Rectal smooth muscle tissue (tissue), 1 donor: ENCODE results near the gene TEPSIN.

Experiments used
- H3K27ac ChIP-seq: one replicate; pipeline ENCODE4 v1.7.0; 2013; ENCODE audit warnings: low read depth, low read length, inconsistent platforms
- H3K27me3 ChIP-seq: one replicate; pipeline ENCODE4 v1.7.0; 2013; ENCODE audit warnings: low read length; ENCODE audit not compliant: control insufficient read depth, insufficient read depth
- H3K36me3 ChIP-seq: one replicate; pipeline ENCODE4 v1.7.0; 2013; ENCODE audit warnings: low read length; ENCODE audit not compliant: control insufficient read depth, insufficient read depth
- H3K4me1 ChIP-seq: one replicate; pipeline ENCODE4 v1.7.0; 2013; ENCODE audit warnings: low read length; ENCODE audit not compliant: control insufficient read depth, insufficient read depth
- H3K4me3 ChIP-seq: one replicate; pipeline ENCODE4 v1.7.0; 2013; ENCODE audit warnings: low read length
- H3K9ac ChIP-seq: one replicate; pipeline ENCODE4 v1.7.0; 2013; ENCODE audit warnings: low read length

Gene TEPSIN

GRCh38 chr17:81217491-81217890 lies 21.4 kb downstream of the TEPSIN start:
- no peak overlapping the region for H3K9ac ChIP-seq

DNA sequence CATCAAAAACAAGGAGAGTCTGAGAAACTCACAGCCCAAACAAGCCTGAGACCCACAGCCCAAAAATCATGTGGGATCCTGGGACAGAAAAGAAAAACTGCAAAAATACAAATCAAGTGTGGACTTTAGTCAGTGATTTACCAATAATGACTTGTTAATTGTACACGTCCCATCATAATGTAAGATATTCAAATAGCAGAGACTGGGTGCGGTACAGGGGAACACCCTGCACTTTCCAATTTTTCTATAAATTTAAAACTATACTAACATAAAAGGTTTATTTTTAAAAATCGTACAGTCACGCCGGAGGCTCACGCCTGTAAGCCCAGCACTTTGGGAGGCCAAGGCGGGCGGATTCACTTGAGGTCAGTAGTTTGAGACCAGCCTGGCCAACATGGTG lies 24.9 kb downstream of the TEPSIN start:
- Histone ChIP-seq H3K27ac (no peak overlapping the region), H3K27me3 (no peaks in the 10 kb centered on the region), H3K4me3 (no peak overlapping the region), H3K9ac (no peak overlapping the region), H3K4me1 (no peaks in the 10 kb centered on the region), H3K36me3 (no peaks in the 10 kb centered on the region)

More at GRCh38 chr17:81217491-81217890, 21.4 kb downstream of the TEPSIN start:
- Histone ChIP-seq H3K4me3 (no peak overlapping the region), H3K27ac (no peak overlapping the region), H3K27me3 (no peaks in the 10 kb centered on the region), H3K4me1 (peaks cover 6% of the 10 kb centered on the region), H3K36me3 (peaks cover 3% of the 10 kb centered on the region)

- Histone ChIP-seq H3K27me3 (no peaks in the 10 kb centered on the region), H3K36me3 (peaks cover 4% of the 10 kb centered on the region), H3K27ac (no peak overlapping the region), H3K9ac (no peak overlapping the region), H3K4me1 (no peaks in the 10 kb centered on the region), H3K4me3 (no peak overlapping the region)
These were observed 26.5 kb downstream of the TEPSIN start for GRCh38 chr17:81212365-81212764.

DNA sequence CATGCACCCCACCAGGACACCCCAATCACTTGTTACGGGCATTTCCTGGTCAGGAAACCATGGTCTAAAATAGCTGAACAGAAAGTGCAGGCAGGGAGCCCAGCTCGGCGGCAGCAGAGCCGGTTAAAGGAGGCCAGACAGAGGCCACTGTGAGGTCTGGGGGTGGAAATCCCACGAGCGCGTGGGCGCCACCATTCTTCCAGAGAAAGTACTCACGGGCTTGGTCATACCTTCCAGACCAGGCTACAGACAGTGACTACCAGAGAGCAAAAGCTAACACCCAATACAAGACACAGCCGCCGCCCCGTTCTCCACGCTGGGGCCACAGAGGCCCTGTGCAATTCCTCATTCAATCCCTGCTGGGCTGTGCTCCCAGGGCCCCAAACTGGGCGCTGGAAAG lies 28.0 kb downstream of the TEPSIN start:
- no peak overlapping the region for H3K4me3 ChIP-seq
- peaks cover 4% of the 10 kb centered on the region for H3K36me3 ChIP-seq
- no peaks in the 10 kb centered on the region for H3K4me1 ChIP-seq
- no peaks in the 10 kb centered on the region for H3K27me3 ChIP-seq
- H3K9ac ChIP-seq = no peak overlapping the region
- H3K27ac ChIP-seq = no peak overlapping the region

GRCh38 chr17:81210466-81210865 lies 28.4 kb downstream of the TEPSIN start:
- Histone ChIP-seq H3K4me3 (no peak overlapping the region), H3K4me1 (no peaks in the 10 kb centered on the region), H3K9ac (no peak overlapping the region), H3K27me3 (no peaks in the 10 kb centered on the region), H3K36me3 (peaks cover 4% of the 10 kb centered on the region), H3K27ac (no peak overlapping the region)

- Histone ChIP-seq H3K4me1 (no peaks in the 10 kb centered on the region), H3K27me3 (no peaks in the 10 kb centered on the region), H3K9ac (no peak overlapping the region), H3K4me3 (no peak overlapping the region), H3K27ac (no peak overlapping the region), H3K36me3 (peaks cover 4% of the 10 kb centered on the region)
These were observed 29.7 kb downstream of the TEPSIN start for GRCh38 chr17:81209141-81209540.

DNA sequence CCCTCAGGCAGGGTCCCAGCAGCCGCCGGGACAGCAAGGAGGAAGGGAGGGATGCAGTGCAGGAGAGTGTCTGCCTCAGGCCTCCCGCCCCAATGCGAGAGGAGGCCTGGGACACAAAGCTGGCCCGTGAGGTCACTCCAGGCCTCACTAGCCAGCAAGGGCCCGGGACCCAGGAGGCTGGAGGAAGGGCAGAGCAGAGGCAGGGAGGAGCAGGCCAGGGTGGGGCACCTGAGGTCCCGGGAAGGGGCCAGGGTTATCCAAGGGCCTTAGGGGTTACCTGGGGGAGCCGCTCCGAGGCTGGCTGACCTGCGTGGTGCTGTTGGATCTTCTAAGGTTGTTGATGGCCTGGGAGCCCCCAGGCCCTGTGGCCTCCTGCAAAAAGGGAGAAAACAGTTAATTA lies 30.2 kb downstream of the TEPSIN start:
- no peak overlapping the region for H3K9ac ChIP-seq
- no peaks in the 10 kb centered on the region for H3K27me3 ChIP-seq
- H3K36me3 ChIP-seq = peaks cover 4% of the 10 kb centered on the region
- H3K27ac ChIP-seq = no peak overlapping the region
- no peak overlapping the region for H3K4me3 ChIP-seq
- H3K4me1 ChIP-seq = no peaks in the 10 kb centered on the region

- no peak overlapping the region for H3K27ac ChIP-seq
- H3K36me3 ChIP-seq = peaks cover 4% of the 10 kb centered on the region
- H3K4me1 ChIP-seq = no peaks in the 10 kb centered on the region
- no peaks in the 10 kb centered on the region for H3K27me3 ChIP-seq
- no peak overlapping the region for H3K4me3 ChIP-seq
- no peak overlapping the region for H3K9ac ChIP-seq
These were observed 31.0 kb downstream of the TEPSIN start for GRCh38 chr17:81207610-81208581.

GRCh38 chr17:81206657-81207056 lies 32.2 kb downstream of the TEPSIN start:
- peaks cover 4% of the 10 kb centered on the region for H3K36me3 ChIP-seq
- no peak overlapping the region for H3K9ac ChIP-seq
- no peaks in the 10 kb centered on the region for H3K27me3 ChIP-seq
- H3K4me1 ChIP-seq = no peaks in the 10 kb centered on the region
- no peak overlapping the region for H3K27ac ChIP-seq
- H3K4me3 ChIP-seq = no peak overlapping the region

- H3K4me3 ChIP-seq = no peak overlapping the region
- peaks cover 4% of the 10 kb centered on the region for H3K36me3 ChIP-seq
- H3K27ac ChIP-seq = no peak overlapping the region
- no peaks in the 10 kb centered on the region for H3K27me3 ChIP-seq
- no peak overlapping the region for H3K9ac ChIP-seq
- H3K4me1 ChIP-seq = no peaks in the 10 kb centered on the region
These were observed 32.7 kb downstream of the TEPSIN start for GRCh38 chr17:81206166-81206565.

DNA sequence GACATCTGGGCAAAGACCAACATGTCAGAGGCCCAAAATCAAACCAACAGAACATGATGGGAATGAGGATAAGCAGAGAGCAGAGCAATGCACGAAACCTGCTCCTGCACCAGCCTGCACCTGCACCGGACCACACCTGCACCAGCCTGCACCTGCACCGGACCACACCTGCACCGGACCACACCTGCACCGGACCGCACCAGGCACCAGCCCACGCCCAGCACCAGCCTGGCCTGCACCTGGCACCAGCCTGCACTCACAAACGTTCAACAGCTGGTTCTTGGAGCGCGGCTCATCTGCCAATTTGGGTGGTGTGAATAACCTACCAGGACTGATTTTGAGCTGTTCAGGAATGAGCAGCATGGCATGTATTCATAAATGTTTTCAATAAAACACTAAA lies 34.3 kb downstream of the TEPSIN start:
- H3K27me3 ChIP-seq = no peaks in the 10 kb centered on the region
- peaks cover 4% of the 10 kb centered on the region for H3K36me3 ChIP-seq
- H3K9ac ChIP-seq = no peak overlapping the region
- no peak overlapping the region for H3K27ac ChIP-seq
- H3K4me3 ChIP-seq = no peak overlapping the region
- no peaks in the 10 kb centered on the region for H3K4me1 ChIP-seq

DNA sequence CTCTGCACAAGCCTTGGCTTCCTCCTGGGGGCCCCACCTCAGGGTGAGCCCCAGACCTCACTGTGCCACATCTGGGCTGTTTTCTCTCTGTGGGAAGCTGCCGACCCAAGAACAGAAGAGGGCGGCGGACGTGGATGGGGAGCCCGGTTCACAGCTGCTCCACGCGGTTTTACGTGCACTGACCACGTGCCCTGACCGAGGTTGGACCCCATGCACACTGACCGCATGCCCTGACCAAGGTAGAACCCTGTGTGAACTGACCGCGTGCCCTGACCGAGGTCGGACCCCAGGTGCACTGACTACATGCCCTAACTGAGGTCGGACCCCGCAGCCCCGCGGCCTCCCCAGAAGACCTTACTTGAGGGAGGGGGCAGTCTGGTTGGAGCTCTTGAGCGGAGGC lies 35.7 kb downstream of the TEPSIN start:
- H3K4me1 ChIP-seq = no peaks in the 10 kb centered on the region
- H3K9ac ChIP-seq = no peak overlapping the region
- peaks cover 4% of the 10 kb centered on the region for H3K36me3 ChIP-seq

DNA sequence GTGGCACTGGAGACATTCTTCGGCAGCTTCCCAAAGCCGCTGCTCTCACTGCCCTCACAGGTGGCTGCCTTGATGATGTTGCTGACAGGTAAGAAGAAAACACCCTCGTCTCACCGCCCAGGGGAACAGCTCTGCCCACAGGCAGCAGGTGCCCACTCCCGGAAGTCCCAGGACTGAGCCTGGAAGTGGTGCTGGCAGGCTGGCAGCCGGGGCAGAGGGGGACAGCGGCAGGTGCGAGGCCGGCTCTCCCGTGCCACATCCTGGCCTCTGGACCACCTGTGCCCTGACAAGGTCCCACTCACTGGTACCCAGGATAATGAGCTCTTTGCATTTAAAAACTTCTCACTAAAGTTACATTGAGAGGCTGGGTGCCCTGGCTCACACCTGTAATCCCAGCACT lies 36.5 kb downstream of the TEPSIN start:
- Histone ChIP-seq H3K9ac (no peak overlapping the region), H3K4me3 (no peak overlapping the region), H3K36me3 (peaks cover 3% of the 10 kb centered on the region), H3K27me3 (no peaks in the 10 kb centered on the region), H3K27ac (no peak overlapping the region), H3K4me1 (no peaks in the 10 kb centered on the region)

More for the DNA sequence above, 35.7 kb downstream of the TEPSIN start:
- Histone ChIP-seq H3K4me3 (no peak overlapping the region), H3K27ac (no peak overlapping the region), H3K27me3 (no peaks in the 10 kb centered on the region)
